SK-N-MC (cell line): ENCODE data around the gene CSNK1G1.

ENCODE experiments used
- DNase-seq: peaks from one replicate; pipeline ENCODE4 v3.0.0-alpha.2; 2011; ENCODE audit warnings: low read depth, low spot score
- H3K27ac ChIP-seq: fragments of 200-600 bp; sonication (generic); 2 replicates; pipeline ENCODE4 v1.5.1; 2016; ENCODE audit warnings: mixed run types
- H3K36me3 ChIP-seq: fragments of 200-600 bp; sonication (generic); 2 replicates; pipeline ENCODE4 v1.6.1; 2017; ENCODE audit warnings: antibody characterized with exemption, low read length, mixed read lengths; ENCODE audit not compliant: insufficient read depth
- H3K4me3 ChIP-seq: fragments of 200-600 bp; sonication (generic); 2 replicates; pipeline ENCODE4 v1.5.1; 2016
- H3K9ac ChIP-seq: fragments of 200-600 bp; sonication (generic); 2 replicates; pipeline ENCODE4 v1.8.0; 2017; ENCODE audit warnings: mixed run types, mixed read lengths; ENCODE audit not compliant: insufficient read length
- H3K9me3 ChIP-seq: fragments of 200-600 bp; sonication (generic); 2 replicates; pipeline ENCODE4 v1.6.1; 2017; ENCODE audit warnings: low read depth, mild to moderate bottlenecking, antibody characterized with exemption, low read length, moderate library complexity, mixed read lengths
- EZH2 ChIP-seq: fragments of 200-600 bp; sonication (generic); IDR thresholded peaks from one replicate; pipeline ENCODE4 v1.6.1; 2017; ENCODE audit warnings: antibody characterized with exemption
- FOXP2 ChIP-seq: optimal IDR thresholded peaks from 2 replicates; pipeline ENCODE3; 2011; ENCODE audit warnings: mild to moderate bottlenecking, moderate library complexity; ENCODE audit not compliant: insufficient read depth; ENCODE audit errors: extremely low read length, control extremely low read depth
- POLR2AphosphoS5 ChIP-seq: IDR thresholded peaks from 2 replicates; pipeline ENCODE4 v1.6.1; 2012; ENCODE audit warnings: mild to moderate bottlenecking, low read depth, low read length, borderline replicate concordance

The CSNK1G1 gene

GRCh38 chr15:64287953-64288352 is 68.0 kb downstream of the CSNK1G1 start:
- Histone ChIP-seq H3K27ac (no peak overlapping the region), H3K9me3 (no peaks in the 10 kb centered on the region), H3K36me3 (no peaks in the 10 kb centered on the region), H3K9ac (no peak overlapping the region), H3K4me3 (no peak overlapping the region)
- TF ChIP-seq FOXP2 (no peak), EZH2 (no peak), POLR2AphosphoS5 (no peak)
- DNase-seq: no peak

- no peak overlapping the region for H3K27ac ChIP-seq
- TF ChIP-seq FOXP2 (no peak), EZH2 (no peak), POLR2AphosphoS5 (no peak)
Observed at GRCh38 chr15:64286473-64286872, 69.5 kb downstream of the CSNK1G1 start.

GRCh38 chr15:64285871-64286270 is 70.1 kb downstream of the CSNK1G1 start:
- H3K9ac ChIP-seq: no peak overlapping the region

More at GRCh38 chr15:64286473-64286872, 69.5 kb downstream of the CSNK1G1 start:
- H3K36me3 ChIP-seq: no peaks in the 10 kb centered on the region
- peak; percentile 22 for DNase-seq
- no peak overlapping the region for H3K4me3 ChIP-seq
- H3K9ac ChIP-seq: no peak overlapping the region
- H3K9me3 ChIP-seq: no peaks in the 10 kb centered on the region

GRCh38 chr15:64285150-64285549 is 70.8 kb downstream of the CSNK1G1 start:
- Histone ChIP-seq H3K4me3 (no peak overlapping the region), H3K27ac (no peak overlapping the region), H3K36me3 (no peaks in the 10 kb centered on the region), H3K9me3 (no peaks in the 10 kb centered on the region), H3K9ac (no peak overlapping the region)
- TF ChIP-seq FOXP2: no peak
- no peak for TF ChIP-seq POLR2AphosphoS5
- no peak for TF ChIP-seq EZH2
- no peak for DNase-seq

More at GRCh38 chr15:64285871-64286270, 70.1 kb downstream of the CSNK1G1 start:
- Histone ChIP-seq H3K27ac (no peak overlapping the region), H3K36me3 (no peaks in the 10 kb centered on the region), H3K9me3 (no peaks in the 10 kb centered on the region), H3K4me3 (no peak overlapping the region)
- DNase-seq: no peak
- TF ChIP-seq POLR2AphosphoS5: no peak
- no peak for TF ChIP-seq FOXP2
- no peak for TF ChIP-seq EZH2

GRCh38 chr15:64284042-64284441 is 71.9 kb downstream of the CSNK1G1 start:
- TF ChIP-seq POLR2AphosphoS5: no peak
- TF ChIP-seq FOXP2: no peak
- TF ChIP-seq EZH2: no peak
- no peak for DNase-seq
- no peaks in the 10 kb centered on the region for H3K36me3 ChIP-seq
- no peaks in the 10 kb centered on the region for H3K9me3 ChIP-seq
- no peak overlapping the region for H3K9ac ChIP-seq
- no peak overlapping the region for H3K4me3 ChIP-seq
- H3K27ac ChIP-seq: no peak overlapping the region

- no peak for DNase-seq
- no peak overlapping the region for H3K4me3 ChIP-seq
- H3K36me3 ChIP-seq: no peaks in the 10 kb centered on the region
- H3K27ac ChIP-seq: no peak overlapping the region
- H3K9ac ChIP-seq: no peak overlapping the region
- H3K9me3 ChIP-seq: no peaks in the 10 kb centered on the region
- TF ChIP-seq FOXP2 (no peak), POLR2AphosphoS5 (no peak), EZH2 (no peak)
Observed at GRCh38 chr15:64282701-64283100, 73.3 kb downstream of the CSNK1G1 start.

- no peak overlapping the region for H3K4me3 ChIP-seq
- H3K9ac ChIP-seq: no peak overlapping the region
- no peak for DNase-seq
- no peaks in the 10 kb centered on the region for H3K9me3 ChIP-seq
- no peaks in the 10 kb centered on the region for H3K36me3 ChIP-seq
- no peak overlapping the region for H3K27ac ChIP-seq
- TF ChIP-seq FOXP2: no peak
- TF ChIP-seq POLR2AphosphoS5: no peak
- TF ChIP-seq EZH2: no peak
Observed at GRCh38 chr15:64279131-64279530, 76.8 kb downstream of the CSNK1G1 start.

GRCh38 chr15:64275934-64276333 is 80.0 kb downstream of the CSNK1G1 start:
- Histone ChIP-seq H3K4me3 (no peak overlapping the region), H3K9me3 (no peaks in the 10 kb centered on the region), H3K9ac (no peak overlapping the region), H3K36me3 (no peaks in the 10 kb centered on the region; the same call in 1 of the 2 replicates), H3K27ac (peak overlapping the region; percentile 22)
- DNase-seq: no peak
- TF ChIP-seq POLR2AphosphoS5 (no peak), EZH2 (no peak), FOXP2 (no peak)

GRCh38 chr15:64274341-64274950 is 81.5 kb downstream of the CSNK1G1 start:
- no peak for DNase-seq
- Histone ChIP-seq H3K27ac (peak overlapping the region; percentile 71), H3K36me3 (no peaks in the 10 kb centered on the region; the same call in 1 of the 2 replicates), H3K9ac (no peak overlapping the region), H3K9me3 (no peaks in the 10 kb centered on the region), H3K4me3 (no peak overlapping the region)
- TF ChIP-seq EZH2 (no peak), FOXP2 (no peak), POLR2AphosphoS5 (no peak)
